HG03439 (cell line): Measurements from ENCODE around the gene PCSK9.
"Not testable (repeated sequence)": the region's sequence is repeated elsewhere in the genome, so short reads cannot be mapped to it uniquely, and the experiment has no call there.

Experiments
- ATAC-seq: cut with Tn5 transposase; IDR thresholded peaks from one replicate; pipeline ENCODE4 v1.9.1; 2021; ENCODE audit warnings: mild to moderate bottlenecking, moderate library complexity; ENCODE audit not compliant: unreplicated experiment

PCSK9 gene

DNA sequence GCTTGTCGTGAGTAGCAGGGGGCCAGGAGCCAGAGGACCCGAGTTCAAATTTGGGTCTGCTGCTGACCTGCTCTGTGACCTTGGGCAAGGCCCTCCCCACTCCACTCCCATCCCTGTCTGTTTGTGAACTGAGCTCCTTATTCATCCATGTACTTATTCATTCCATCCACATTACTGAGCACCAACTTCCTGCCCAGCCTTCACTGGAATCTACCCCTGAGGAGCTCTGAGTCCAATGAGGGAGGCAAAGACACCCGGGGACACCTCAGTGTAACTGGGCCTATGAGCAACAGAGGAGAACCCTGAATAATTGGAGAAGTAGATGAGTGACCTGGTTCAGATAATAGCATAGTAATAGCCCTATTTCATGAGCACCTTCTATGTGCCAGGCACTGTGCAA, 31.7 kb upstream of the PCSK9 start:
- no peak for ATAC-seq

DNA sequence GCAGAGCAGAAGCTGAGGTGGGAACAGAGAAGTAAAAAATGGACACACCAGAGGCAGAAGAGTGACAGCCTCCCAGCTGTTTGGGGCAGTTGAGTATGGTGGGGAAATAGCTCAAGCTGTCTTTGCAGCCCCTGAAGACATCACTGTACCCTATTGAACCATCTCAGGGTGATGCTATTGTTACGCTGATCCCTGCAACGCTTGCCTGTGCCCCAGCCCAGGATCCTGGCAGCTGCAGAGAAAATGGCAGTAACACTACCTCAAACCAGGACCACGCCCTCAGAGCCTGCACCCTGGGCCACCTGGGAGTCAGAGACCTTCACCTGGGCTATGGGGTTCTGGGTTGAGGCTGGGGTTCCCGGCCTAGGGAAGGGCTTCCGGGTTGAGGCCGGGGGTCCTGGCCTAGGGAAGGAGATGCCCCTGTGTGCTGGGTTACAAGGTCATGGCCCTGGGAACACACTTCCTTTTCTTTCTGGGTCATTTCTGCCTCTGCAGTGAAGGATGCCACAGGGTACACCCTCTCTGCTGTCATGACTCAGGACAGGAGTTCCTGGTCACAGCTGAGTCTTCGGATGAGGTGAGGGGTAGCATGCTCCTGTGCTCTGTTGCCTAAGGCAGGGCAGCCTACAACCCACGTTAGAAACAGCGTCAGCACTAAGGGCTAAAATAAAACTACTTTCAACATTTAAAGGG, 29.0 kb upstream of the PCSK9 start:
- no peak for ATAC-seq

DNA sequence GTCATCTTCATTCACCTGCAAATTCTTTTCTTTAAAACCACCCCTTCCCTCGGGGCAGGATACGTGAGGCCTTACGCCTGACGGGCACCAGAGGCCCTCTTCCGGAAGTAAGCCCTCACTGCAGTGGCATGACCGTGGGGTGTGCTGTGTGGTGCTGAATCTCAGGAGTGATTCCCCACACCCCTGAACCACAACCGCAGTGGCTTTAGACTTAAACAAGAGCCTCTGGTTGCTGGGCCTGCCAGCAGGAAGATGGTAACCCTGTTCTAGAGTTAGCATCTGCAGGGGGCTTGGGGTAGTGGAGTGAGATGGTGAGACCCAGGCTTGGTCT, 28.5 kb upstream of the PCSK9 start:
- ATAC-seq: no peak

DNA sequence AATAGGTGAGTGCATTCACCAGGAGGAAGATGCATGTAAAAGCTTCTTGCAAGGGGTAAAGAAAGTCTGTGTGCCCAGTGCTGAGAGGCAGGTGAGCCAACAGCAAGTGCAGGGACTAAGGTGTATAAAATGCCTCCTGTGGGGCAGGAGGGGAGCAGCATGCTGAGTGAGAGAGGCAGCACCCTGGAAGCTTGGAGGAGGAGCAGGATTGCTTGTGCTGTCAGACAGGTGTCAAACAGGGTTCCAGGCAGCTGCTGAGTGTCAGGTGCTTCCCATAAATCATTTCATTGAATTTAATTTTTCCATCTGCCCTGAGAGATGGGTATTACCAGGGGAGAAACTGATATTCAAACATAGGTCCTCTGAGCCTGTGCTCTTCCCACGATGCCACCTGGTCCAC, 26.7 kb upstream of the PCSK9 start:
- ATAC-seq: no peak

DNA sequence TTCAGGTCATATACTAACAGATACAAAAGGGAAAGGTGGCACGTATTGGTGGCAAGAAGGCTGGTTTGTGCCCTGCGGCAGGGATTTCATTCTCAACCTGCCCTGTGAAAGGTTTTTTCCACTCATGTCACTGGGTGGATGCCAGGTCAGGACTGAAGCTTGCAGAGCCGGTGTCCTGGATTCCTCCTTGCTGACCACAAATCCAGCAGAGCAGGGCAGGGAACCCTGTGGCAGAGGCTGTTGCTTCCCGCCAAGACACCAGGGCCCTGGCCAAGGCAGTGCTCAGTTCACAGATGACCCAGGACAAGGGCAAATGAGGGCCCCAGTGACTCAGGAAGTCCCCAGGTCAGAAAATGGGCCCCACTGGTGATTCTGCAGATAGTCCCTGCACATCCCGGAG, 24.2 kb upstream of the PCSK9 start:
- ATAC-seq: no peak

DNA sequence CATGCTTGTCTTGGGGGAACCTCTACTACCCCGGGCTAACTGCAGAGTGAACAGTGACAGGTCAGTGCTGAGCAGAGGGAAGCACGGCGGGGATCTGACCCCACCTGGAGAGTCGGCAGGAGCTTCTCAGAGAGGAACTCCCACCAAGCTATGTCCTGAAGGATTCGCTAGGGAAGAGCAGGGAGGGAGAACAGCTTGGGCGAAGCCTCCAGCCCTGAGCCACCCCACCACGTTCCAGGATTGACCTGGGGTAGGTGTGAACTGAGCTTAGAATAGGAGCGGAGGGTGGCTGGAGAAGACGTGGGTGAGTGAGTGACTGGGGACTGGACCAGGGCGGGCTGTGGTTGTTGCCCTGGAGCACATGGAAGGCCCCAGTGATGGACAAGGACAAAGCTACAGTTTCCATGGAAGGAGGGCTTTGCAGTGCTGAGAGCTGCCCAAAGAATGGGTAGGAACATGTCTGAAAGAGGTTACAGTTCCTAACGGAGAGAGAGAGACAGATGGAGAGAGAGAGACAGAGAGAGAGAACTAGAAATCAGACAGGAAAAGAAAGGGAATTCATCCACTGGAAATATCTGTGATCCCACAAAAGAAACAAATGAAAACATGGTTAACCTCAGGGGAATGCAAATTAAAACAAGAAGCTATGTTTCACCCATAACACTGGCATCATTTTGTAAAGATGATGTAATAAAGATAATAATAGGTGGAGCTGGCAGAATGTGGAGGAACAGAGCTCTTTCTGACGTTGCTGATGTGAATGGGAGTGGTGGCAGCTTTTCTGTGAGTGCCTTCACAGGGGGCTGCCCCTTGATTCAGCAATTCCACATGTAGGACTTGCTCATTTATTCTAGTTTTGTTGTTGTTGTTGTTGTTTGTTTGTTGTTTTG, 23.4 kb upstream of the PCSK9 start:
- ATAC-seq: no peak

DNA sequence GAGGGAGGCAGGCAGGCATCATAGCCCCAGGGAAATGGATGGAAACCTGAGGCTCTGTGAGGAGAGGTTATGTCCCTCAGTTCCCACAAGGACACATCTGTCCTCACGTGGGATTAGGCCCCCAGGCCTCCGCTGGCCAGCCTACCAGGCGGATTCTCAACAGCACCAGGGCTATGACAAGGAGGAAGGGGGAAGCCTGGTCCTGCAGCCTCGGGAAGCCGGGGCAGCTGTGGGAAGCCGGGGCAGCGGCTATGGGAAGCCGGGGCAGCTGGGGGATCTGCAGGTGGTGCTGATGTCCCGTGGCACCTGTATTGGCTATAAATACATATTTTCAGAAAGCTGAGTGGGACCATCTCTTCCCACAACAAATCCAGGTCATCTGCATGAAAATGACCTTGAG, 21.0 kb upstream of the PCSK9 start:
- ATAC-seq: no peak

DNA sequence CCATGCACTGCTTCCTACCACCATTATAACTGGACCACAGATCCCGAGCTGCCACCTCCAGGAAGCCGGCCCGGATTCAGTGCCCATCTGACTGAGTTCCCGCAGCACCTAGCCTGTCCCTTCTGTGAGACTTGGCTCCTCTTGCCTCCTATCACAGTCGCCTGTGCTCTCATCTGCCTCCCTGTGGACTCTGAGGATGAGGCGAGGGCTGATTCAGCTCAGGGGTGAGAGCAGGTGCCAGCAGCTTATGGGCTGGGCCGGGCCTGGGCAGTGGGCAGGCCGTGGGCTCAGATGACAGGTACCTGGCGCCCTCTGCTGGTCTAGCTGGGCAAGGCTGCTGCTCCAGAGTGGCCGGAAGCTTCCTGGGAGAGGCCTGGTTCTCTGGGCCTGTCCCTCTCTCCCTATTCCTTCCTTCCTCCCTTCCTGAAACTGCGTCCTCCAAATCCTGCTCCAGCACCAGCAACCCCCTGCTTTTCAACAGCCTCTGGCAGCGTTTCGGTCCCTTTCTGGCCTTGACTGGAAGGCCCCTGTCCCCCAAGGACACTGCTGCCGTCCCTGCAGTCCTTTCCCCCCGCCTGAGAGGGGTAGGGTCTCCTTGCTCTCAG, 17.3 kb upstream of the PCSK9 start:
- ATAC-seq: peak; percentile 85

DNA sequence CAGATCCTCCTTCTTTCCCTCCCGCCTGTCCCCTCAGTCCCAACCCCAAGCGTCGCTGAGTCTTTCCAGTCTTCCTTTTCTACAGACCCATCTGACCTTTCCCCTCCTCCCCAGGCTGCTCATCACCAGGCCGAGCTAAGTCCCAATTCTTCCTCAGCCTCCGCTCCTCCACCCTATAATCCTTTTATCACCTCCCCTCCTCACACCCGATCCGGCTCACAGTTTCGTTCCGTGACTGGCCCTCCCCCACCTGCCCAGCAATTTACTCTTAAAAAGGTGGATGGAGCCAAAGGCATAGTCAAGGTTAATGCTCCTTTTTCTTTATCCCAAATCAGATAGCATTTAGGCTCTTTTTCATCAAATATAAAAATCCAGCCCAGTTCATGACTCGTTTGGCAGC, 15.2 kb upstream of the PCSK9 start:
- not testable (repeated sequence) for ATAC-seq

DNA sequence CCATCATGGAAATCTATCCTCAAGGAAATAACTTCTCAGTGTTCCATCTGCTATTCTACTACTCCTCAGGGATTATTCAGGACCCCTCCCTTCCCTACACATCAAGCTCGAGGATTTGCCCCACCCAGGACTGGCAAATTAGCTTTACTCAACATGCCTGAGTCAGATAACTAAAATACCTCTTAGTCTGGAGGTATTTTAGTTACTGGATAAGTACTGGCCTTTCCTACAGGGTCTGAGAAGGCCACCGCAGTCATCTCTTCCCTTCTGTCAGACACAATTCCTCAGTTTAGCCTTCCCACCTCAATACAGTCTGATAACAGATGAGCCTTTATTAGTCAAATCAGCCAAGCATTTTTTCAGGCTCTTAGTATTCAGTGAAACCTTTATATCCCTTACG, 12.7 kb upstream of the PCSK9 start:
- ATAC-seq: not testable (repeated sequence)

DNA sequence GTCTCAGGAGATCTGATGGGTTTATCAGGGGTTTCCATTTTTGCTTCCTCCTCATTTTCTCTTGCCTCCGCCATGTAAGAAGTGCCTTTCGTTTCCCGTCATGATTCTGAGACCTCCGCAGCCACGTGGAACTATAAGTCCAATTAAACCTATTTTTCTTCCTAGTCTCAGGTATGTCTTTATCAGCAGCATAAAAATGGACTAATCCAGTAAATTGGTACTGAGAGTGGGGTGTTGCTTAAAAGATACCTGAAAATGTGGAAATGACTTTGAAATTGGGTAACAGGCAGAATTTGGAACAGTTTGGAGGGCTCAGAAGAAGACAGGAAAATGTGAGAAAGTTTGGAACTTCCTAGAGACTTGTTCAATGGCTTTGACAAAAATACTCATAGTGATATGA, 8.2 kb upstream of the PCSK9 start:
- not testable (repeated sequence) for ATAC-seq

DNA sequence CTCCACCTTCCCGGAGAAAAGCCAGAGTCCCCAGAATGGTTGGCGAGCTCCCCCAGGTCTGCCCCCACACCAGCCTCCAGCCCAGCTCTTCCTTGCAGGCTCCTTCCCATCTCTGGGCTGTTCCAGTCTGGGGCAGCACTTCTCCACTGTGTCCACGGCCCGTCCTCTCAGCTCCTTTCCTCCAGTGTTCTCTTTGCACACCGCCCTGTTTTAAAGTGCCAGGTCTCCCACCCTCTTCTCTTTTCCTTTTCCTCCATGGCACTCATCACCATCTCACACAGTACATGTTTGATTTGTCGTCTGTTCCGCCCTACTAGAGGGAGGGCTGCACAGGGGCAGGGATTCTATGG, 6.1 kb upstream of the PCSK9 start:
- no peak for ATAC-seq

DNA sequence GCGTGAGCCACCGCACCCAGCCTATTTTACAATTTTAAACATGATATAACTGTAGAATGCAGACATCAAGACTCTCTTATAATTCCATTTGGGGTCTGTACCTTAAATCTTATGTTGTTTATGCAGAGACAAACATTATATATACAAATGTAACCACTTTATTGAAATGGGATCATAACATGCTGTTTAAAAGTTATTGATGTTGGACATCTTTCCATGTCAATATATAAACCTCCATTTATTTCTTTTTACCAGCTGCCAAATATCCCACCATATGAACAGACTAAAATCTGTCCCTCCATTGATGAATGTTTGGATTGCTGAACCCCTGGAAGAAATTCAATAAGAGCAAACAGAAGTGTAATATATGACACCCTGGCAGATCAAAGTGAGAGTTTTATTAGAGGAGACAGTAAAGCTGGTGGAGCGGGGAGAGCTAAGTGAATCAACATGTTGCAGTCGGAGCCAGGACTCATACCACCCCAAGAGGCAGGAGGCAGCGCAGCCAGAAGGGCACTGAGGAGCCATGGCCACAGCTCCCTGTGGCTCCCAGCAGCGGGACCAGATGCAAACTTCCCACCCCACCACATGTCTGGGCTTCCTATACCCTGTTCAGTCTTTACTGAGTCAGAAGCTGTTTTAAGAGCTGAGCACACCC, 4.7 kb upstream of the PCSK9 start:
- no peak for ATAC-seq

DNA sequence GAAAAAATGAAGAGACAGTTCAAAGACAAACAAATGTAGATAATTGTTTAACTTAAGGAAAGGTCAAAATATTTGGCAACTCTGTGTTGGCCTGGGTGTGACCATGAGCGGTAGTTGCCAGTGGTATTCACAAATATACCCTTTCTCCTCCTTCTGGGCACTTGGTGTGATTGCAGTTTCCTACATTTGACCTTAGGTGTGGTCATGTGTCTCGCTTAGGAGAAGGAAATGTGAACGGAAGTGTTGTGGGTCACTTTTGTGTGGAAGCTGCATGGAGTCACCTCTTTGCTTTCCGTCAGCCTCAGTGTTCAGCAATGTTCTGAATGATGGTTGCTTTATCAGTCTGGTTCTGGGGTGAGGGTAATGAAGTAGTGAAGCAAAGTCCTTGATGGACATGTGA, 3.4 kb upstream of the PCSK9 start:
- no peak for ATAC-seq

DNA sequence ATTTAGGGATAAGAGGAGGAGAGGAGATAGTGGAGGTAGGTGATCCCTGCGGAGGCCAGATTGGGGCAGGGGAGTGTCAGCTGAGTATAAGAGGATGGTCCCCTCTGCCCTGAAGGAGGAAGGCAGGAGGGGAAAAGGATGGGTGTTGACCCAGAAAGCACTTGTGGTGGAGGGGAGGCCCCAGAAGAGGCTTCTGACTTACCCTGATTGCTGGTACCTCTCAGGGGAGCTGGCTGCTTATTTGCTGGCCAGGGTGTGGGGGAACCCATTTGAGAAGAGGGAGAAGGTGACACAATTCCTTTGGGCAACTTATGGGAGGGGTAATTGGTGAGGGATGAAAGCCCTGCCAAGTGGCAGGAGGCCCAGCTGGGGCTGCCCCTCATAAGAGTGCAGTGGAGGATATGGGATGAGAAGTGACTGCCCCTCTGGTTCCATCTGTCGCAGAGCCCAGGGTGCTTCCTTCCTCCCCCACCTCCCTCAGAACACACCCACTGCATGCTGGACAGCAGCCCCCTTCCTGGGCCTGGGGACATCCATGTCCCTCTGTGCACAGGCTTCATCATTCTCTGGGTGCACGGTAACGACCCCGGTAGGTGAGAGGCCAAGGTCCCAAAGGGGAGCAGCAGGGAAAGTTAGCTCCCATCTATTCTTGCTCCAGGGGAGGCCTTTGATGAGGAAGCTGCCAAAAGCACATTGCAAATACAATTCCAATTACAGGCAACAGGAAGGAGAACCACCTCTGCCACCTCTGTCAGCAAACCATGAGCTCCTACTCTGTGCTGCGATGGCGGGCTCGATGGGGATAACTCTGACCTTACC, 1.4 kb upstream of the PCSK9 start:
- no peak for ATAC-seq

DNA sequence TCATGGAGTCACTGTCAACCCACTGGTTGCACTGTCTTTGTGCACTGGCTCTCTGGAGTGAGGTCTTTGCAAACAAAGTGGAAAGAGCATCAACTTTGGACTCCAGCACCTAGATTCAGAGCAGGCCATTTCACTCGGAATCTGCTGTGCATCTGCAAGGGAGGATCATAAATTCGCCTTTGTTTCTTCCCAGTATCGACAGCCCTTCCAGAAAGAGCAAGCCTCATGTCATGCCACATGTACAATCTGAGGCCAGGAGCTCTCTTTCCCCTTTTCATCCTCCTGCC, 853 bp upstream of the PCSK9 start:
- ATAC-seq: no peak

DNA sequence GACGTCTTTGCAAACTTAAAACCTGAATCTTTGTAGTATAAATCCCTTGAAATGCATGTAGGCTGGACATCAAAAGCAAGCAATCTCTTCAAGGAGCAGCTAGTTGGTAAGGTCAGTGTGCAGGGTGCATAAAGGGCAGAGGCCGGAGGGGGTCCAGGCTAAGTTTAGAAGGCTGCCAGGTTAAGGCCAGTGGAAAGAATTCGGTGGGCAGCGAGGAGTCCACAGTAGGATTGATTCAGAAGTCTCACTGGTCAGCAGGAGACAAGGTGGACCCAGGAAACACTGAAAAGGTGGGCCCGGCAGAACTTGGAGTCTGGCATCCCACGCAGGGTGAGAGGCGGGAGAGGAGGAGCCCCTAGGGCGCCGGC, 390 bp upstream of the PCSK9 start:
- no peak for ATAC-seq

DNA sequence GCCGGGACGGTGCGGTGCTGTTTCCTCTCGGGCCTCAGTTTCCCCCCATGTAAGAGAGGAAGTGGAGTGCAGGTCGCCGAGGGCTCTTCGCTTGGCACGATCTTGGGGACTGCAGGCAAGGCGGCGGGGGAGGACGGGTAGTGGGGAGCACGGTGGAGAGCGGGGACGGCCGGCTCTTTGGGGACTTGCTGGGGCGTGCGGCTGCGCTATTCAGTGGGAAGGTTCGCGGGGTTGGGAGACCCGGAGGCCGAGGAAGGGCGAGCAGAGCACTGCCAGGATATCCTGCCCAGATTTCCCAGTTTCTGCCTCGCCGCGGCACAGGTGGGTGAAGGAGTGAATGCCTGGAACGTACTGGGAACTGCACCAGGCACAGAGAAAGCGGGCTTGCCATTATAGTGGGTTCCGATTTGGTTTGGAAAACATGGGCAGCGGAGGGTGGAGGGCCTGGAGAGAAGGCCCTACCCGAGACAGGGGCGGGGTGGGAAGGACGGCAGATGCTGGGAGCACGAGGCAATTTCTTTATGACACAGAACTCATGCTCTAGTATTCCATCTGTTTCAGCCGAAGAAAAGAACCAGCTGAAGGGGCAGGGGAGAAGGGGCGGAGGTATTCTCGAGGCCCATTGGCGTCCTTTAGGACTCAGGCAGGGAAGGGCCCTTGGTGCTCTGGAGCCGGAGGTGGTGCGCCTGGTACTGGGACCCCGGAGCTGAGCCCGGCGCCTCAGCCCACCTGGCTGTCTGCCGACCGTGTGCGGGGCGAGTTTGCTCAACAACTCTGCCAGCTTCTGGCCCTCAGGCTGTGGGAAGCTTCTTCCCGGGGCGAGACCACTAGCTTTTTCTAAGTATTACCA, 960 bp downstream of the PCSK9 start:
- ATAC-seq: no peak

DNA sequence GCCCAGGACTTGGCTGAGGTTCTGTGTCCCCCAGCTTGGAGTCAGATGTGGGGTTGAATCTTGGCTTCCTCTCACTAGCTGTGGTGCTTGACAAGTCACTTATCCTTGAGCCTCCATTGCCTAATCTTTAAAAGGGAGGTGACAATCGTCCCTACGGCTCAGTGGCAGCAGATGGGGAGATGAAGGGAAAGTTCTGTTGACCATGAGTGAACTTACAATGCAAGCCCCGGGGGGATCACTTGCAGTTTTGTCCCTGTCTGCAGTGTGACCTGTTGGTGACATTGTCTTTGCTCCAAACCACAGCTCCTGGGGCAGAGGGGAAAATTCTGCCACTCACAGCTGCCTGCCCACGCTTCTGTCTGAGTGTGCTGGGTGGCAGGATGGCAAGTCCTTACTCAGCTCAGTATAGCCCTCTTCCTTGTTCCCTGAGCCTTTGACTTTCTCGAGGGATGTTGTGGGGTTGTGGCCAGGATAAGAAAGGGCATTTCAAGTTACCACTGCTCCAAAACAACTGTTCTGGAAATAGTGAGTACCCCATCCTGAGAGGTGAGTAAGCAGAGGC, 1.7 kb downstream of the PCSK9 start:
- ATAC-seq: no peak

DNA sequence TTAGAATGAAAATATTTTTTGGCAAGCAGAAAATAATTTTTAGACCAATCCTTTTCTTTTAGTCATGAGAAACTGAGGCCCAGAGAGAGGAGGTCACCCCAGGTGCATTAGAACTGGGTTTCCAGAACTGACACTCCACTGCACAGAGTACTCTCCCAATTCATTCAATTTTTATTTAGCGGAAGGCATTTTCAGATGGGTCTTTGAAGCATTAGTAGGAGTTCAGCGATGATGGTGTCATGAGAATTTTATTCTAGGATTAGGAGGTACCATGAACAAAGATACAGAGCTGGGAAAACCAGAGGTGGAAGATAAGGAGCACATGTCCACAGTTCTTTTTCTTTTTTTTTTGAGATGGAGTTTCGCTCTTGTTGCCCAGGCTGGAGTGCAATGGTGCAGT, 2.3 kb downstream of the PCSK9 start:
- ATAC-seq: no peak
